OCI-LY3 (cell line): ENCODE results near the gene FOSL2.

Experiments used
- CTCF ChIP-seq: fragments of 200-600, 300-600 bp; sonication (generic); IDR thresholded peaks from 2 replicates; pipeline ENCODE4 v1.5.1; 2014; ENCODE audit warnings: antibody characterized with exemption, low read length, low read depth
- EZH2phosphoT487 ChIP-seq: fragments of 200-600 bp; shearing (Covaris generic); IDR thresholded peaks from 2 replicates; pipeline ENCODE4 v1.6.1; 2018; ENCODE audit warnings: antibody characterized with exemption, mixed run types, low read depth

GRCh38 chr2:28431741-28432140, 39.1 kb downstream of the FOSL2 start:
- TF ChIP-seq CTCF (no peak), EZH2phosphoT487 (no peak)
